Loucy (cell line): Measurements from ENCODE around the gene LRRC40.

ENCODE experiments used
- H2AFZ ChIP-seq: fragments of 200-600 bp; sonication (generic); 2 replicates; pipeline ENCODE4 v1.6.0; 2016; ENCODE audit warnings: antibody characterized with exemption, mild to moderate bottlenecking, low read length, moderate library complexity
- H3F3A ChIP-seq: fragments of 200-600 bp; 2 replicates; pipeline ENCODE4 v1.6.0; 2016; ENCODE audit warnings: antibody characterized with exemption, low read depth, mild to moderate bottlenecking
- H3K27me3 ChIP-seq: fragments of 200-600 bp; sonication (generic); 2 replicates; pipeline ENCODE4 v1.6.1; 2014; ENCODE audit warnings: low read length, mild to moderate bottlenecking; ENCODE audit not compliant: insufficient read depth, poor library complexity, severe bottlenecking
- H3K36me3 ChIP-seq: fragments of 200-600 bp; sonication (generic); 2 replicates; pipeline ENCODE4 v1.6.1; 2016; ENCODE audit warnings: low read length; ENCODE audit not compliant: insufficient read depth
- H3K4me1 ChIP-seq: fragments of 200-600 bp; sonication (generic); 2 replicates; pipeline ENCODE4 v1.5.1; 2014; ENCODE audit warnings: low read length, mild to moderate bottlenecking; ENCODE audit not compliant: insufficient read depth, poor library complexity, severe bottlenecking
- H3K4me2 ChIP-seq: fragments of 200-600 bp; sonication (generic); 2 replicates; pipeline ENCODE4 v1.6.0; 2014; ENCODE audit warnings: antibody characterized with exemption, low read length, low read depth, mild to moderate bottlenecking; ENCODE audit not compliant: poor library complexity, severe bottlenecking
- H3K4me3 ChIP-seq: fragments of 200-600 bp; sonication (generic); 2 replicates; pipeline ENCODE4 v1.5.1; 2014; ENCODE audit warnings: low read length, mild to moderate bottlenecking, mixed read lengths; ENCODE audit not compliant: poor library complexity, severe bottlenecking
- H3K79me2 ChIP-seq: fragments of 200-600 bp; sonication (generic); 2 replicates; pipeline ENCODE4 v1.6.1; 2014; ENCODE audit warnings: low read length; ENCODE audit not compliant: insufficient read depth
- H3K9ac ChIP-seq: fragments of 200-600 bp; sonication (generic); 2 replicates; pipeline ENCODE4 v1.6.0; 2014; ENCODE audit warnings: mild to moderate bottlenecking, low read depth, low read length, moderate library complexity; ENCODE audit not compliant: poor library complexity, severe bottlenecking
- H3K9me2 ChIP-seq: fragments of 200-600 bp; sonication (generic); replicated peaks from 2 replicates; pipeline ENCODE4 v1.6.1; 2016; ENCODE audit warnings: low read depth, low read length, mixed read lengths
- H3K9me3 ChIP-seq: fragments of 200-600 bp; sonication (generic); 2 replicates; pipeline ENCODE4 v1.6.1; 2014; ENCODE audit warnings: mild to moderate bottlenecking, antibody characterized with exemption, low read length, low read depth; ENCODE audit not compliant: insufficient read depth
- H4K20me1 ChIP-seq: fragments of 200-600 bp; sonication (generic); 2 replicates; pipeline ENCODE4 v1.6.0; 2014; ENCODE audit warnings: antibody characterized with exemption, low read length, mild to moderate bottlenecking; ENCODE audit not compliant: insufficient read depth, poor library complexity, severe bottlenecking
- EZH2phosphoT487 ChIP-seq: fragments of 200-600 bp; IDR thresholded peaks from 2 replicates; pipeline ENCODE4 v1.6.1; 2018; ENCODE audit warnings: antibody characterized with exemption, mild to moderate bottlenecking, moderate library complexity, borderline replicate concordance
- TF ChIP-seq, protein P1 (sequence below): fragments of 200-600 bp; sonication (generic); conservative IDR thresholded peaks from 2 replicates; pipeline ENCODE4 v1.5.1; 2014; ENCODE audit warnings: mild to moderate bottlenecking, antibody characterized with exemption, low read length

Gene LRRC40

GRCh38 chr1:70202173-70202758 is 3.1 kb downstream of the LRRC40 start:
- peak overlapping the region; percentile 99 for H3K4me2 ChIP-seq
- H3K9me3 ChIP-seq = no peaks in the 10 kb centered on the region
- peaks cover 39% of the 10 kb centered on the region for H4K20me1 ChIP-seq
- peaks cover 55% of the 10 kb centered on the region for H3K4me1 ChIP-seq
- no peaks in the 10 kb centered on the region for H3K36me3 ChIP-seq
- no peak overlapping the region for H2AFZ ChIP-seq
- peaks cover 89% of the 10 kb centered on the region for H3K79me2 ChIP-seq
- no peaks in the 10 kb centered on the region for H3K27me3 ChIP-seq
- H3F3A ChIP-seq = no peaks in the 10 kb centered on the region
- H3K9me2 ChIP-seq = no peaks in the 10 kb centered on the region
- no peak for TF ChIP-seq EZH2phosphoT487
- TF ChIP-seq, protein P1, sequence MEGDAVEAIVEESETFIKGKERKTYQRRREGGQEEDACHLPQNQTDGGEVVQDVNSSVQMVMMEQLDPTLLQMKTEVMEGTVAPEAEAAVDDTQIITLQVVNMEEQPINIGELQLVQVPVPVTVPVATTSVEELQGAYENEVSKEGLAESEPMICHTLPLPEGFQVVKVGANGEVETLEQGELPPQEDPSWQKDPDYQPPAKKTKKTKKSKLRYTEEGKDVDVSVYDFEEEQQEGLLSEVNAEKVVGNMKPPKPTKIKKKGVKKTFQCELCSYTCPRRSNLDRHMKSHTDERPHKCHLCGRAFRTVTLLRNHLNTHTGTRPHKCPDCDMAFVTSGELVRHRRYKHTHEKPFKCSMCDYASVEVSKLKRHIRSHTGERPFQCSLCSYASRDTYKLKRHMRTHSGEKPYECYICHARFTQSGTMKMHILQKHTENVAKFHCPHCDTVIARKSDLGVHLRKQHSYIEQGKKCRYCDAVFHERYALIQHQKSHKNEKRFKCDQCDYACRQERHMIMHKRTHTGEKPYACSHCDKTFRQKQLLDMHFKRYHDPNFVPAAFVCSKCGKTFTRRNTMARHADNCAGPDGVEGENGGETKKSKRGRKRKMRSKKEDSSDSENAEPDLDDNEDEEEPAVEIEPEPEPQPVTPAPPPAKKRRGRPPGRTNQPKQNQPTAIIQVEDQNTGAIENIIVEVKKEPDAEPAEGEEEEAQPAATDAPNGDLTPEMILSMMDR = no peak
- peak overlapping the region; percentile 88 for H3K9ac ChIP-seq
- peak overlapping the region; percentile 92 for H3K4me3 ChIP-seq

DNA sequence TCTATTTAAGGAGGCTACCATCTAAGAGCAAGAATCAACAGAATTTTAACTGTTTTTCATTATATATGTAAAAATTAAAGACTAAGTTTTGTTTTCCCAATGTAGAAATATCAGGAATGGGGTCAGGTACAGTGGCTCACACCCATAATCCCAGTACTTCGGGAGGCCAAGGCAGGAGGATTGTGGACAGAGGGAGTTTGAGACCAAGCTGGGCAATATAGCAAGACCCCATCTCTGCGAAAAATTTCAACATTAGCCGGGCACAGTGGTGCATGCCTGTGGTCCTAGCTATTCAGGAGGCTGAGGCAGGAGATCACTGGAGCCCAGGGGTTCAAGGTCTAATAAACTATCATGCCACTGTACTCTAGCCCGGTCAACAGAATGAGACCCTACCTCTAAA is 5.3 kb downstream of the LRRC40 start:
- Histone ChIP-seq H4K20me1 (peaks cover 35% of the 10 kb centered on the region), H3K9me2 (no peaks in the 10 kb centered on the region), H3K27me3 (no peaks in the 10 kb centered on the region), H3K9ac (no peak overlapping the region), H3K79me2 (peaks cover 89% of the 10 kb centered on the region), H2AFZ (no peak overlapping the region), H3K4me1 (peaks cover 43% of the 10 kb centered on the region), H3F3A (no peaks in the 10 kb centered on the region), H3K36me3 (no peaks in the 10 kb centered on the region), H3K4me2 (peak overlapping the region; percentile 99), H3K4me3 (no peak overlapping the region), H3K9me3 (no peaks in the 10 kb centered on the region)
- TF ChIP-seq, protein P1 = no peak
- no peak for TF ChIP-seq EZH2phosphoT487

GRCh38 chr1:70196333-70196732 is 9.0 kb downstream of the LRRC40 start:
- Histone ChIP-seq H3K9me2 (no peaks in the 10 kb centered on the region), H4K20me1 (peaks cover 21% of the 10 kb centered on the region), H3K4me3 (no peak overlapping the region)

More at GRCh38 chr1:70196333-70196732, 9.0 kb downstream of the LRRC40 start:
- TF ChIP-seq, protein P1 = no peak
- TF ChIP-seq EZH2phosphoT487 = no peak
- H3K27me3 ChIP-seq = no peaks in the 10 kb centered on the region
- no peaks in the 10 kb centered on the region for H3F3A ChIP-seq
- no peak overlapping the region for H3K9ac ChIP-seq
- no peaks in the 10 kb centered on the region for H3K9me3 ChIP-seq
- peaks cover 84% of the 10 kb centered on the region for H3K79me2 ChIP-seq
- no peaks in the 10 kb centered on the region for H3K36me3 ChIP-seq
- H3K4me1 ChIP-seq = peaks cover 10% of the 10 kb centered on the region
- H3K4me2 ChIP-seq = no peak overlapping the region
- no peak overlapping the region for H2AFZ ChIP-seq
